Measurements from ENCODE around the gene PTGES3. TPM values are rescaled to one million over a fixed set of nuclear protein-coding genes. Genes with fewer than 3 reads are reported as not detected.

The PTGES3 gene
- total RNA-seq, 4 donors from 2014 or later: 50.6 to 95.7 (median 67.3) TPM

DNA sequence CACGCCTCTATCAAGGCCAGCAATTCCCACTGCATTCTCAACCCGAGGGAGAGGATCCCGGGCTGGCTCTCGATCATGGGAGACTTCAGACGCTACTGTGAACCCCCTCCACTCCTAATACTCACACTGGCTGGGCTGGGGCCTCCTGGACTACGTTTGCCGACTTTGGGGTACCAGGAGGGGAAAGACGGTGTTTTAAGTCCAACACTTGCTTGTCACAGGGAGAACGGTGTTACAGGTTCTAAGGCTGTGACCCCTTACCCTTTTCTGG, 36.6 kb upstream of the PTGES3 start:
- peaks cover 0 to 44% (median 28%) of the 10 kb centered on the region in 4 donors for H3K4me1 ChIP-seq
- H3K4me3 ChIP-seq: peak overlapping the region; percentile 56 to 93 (median 82)
- TF ChIP-seq POLR2A (IDR thresholded peaks at IDR 0.05): no peak
- TF ChIP-seq, protein P1, sequence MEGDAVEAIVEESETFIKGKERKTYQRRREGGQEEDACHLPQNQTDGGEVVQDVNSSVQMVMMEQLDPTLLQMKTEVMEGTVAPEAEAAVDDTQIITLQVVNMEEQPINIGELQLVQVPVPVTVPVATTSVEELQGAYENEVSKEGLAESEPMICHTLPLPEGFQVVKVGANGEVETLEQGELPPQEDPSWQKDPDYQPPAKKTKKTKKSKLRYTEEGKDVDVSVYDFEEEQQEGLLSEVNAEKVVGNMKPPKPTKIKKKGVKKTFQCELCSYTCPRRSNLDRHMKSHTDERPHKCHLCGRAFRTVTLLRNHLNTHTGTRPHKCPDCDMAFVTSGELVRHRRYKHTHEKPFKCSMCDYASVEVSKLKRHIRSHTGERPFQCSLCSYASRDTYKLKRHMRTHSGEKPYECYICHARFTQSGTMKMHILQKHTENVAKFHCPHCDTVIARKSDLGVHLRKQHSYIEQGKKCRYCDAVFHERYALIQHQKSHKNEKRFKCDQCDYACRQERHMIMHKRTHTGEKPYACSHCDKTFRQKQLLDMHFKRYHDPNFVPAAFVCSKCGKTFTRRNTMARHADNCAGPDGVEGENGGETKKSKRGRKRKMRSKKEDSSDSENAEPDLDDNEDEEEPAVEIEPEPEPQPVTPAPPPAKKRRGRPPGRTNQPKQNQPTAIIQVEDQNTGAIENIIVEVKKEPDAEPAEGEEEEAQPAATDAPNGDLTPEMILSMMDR (IDR thresholded peaks at IDR 0.05): no peak
- H3K9me3 ChIP-seq: no peaks in the 10 kb centered on the region
- peak overlapping the region; percentile 85 to 93 (median 88) for H3K27ac ChIP-seq
- no peaks in the 10 kb centered on the region for H3K27me3 ChIP-seq
- H3K36me3 ChIP-seq: peaks cover 0 to 23% (median 0%) of the 10 kb centered on the region in 3 donors
- peak in 2 of 3 donors; percentile 25 to 50 for DNase-seq

DNA sequence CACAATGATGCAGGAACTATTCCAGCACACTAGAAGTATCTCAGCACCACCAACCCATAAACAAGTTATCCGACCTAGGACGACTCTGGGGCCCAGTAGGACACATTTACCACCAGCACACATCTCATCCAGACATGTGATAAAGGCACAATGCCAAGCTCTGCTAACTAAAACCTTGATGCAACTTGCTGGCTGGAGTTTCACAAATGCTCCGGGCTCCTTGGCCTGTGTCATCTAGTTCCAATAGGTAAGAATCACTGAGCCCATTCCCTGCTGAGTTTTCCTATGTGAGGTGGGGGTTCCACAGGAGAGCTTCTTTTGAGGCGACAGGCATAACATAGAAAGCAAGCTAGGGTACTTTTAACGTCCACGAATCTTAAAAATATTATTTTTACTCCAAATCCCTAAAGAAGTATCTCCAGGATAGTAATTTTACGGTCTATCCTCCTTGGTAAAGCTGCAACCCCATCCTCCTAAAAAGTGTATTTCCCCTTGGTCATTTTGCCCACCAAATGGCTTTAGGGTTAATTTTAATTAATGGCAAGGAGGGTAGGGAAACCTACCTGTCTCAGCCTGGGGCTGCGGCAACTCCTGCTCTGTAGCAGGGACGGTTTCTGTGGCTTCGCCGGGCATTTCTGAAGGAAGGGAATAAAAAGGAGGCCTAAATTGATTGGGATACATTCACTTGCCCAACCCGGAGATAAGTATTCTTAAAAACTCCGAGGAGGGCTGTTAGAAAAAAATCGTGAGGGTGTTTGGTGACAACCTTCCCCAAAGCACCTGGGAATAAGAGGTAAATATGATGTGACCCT, 36.0 kb upstream of the PTGES3 start:
- no peaks in the 10 kb centered on the region for H3K27me3 ChIP-seq
- H3K9me3 ChIP-seq: no peaks in the 10 kb centered on the region
- TF ChIP-seq, protein P1 (IDR thresholded peaks at IDR 0.05): no peak
- no peak for TF ChIP-seq POLR2A (IDR thresholded peaks at IDR 0.05)
- H3K4me1 ChIP-seq: peaks cover 0 to 49% (median 30%) of the 10 kb centered on the region in 4 donors
- H3K36me3 ChIP-seq: peaks cover 0 to 29% (median 0%) of the 10 kb centered on the region in 3 donors
- peak overlapping the region; percentile 56 to 93 (median 82) for H3K4me3 ChIP-seq
- peak overlapping the region; percentile 85 to 93 (median 88) for H3K27ac ChIP-seq
- peak in 2 of 3 donors; percentile 28 to 65 for DNase-seq

DNA sequence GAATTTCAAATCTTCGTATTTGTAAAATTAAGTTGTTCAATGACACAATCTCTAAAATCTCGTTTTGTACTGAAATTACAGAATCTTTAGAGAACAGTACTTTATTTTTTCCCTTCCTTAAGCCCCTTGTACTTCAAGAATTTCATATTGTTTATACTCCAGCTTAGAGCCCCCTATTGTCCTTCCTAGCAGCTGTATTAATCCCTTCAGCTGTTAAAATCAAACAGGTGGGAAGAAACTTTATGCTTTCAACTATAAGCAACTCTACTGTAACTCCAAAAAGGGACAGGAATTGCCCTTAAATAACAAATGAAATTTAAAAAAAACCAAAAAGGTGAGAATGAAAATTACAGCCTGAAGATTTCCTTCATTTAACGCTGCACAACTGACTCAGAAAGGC, 35.3 kb upstream of the PTGES3 start:
- Histone ChIP-seq H3K4me3 (peak overlapping the region; percentile 56 to 93 (median 82)), H3K4me1 (peaks cover 0 to 57% (median 30%) of the 10 kb centered on the region in 4 donors), H3K9me3 (no peaks in the 10 kb centered on the region), H3K36me3 (peaks cover 0 to 36% (median 0%) of the 10 kb centered on the region in 3 donors), H3K27me3 (no peaks in the 10 kb centered on the region), H3K27ac (peak overlapping the region in 3 of 4 donors; percentile 6 to 93 (median 85))
- no peak for DNase-seq
- TF ChIP-seq, protein P1 (IDR thresholded peaks at IDR 0.05): no peak
- no peak for TF ChIP-seq POLR2A (IDR thresholded peaks at IDR 0.05)

DNA sequence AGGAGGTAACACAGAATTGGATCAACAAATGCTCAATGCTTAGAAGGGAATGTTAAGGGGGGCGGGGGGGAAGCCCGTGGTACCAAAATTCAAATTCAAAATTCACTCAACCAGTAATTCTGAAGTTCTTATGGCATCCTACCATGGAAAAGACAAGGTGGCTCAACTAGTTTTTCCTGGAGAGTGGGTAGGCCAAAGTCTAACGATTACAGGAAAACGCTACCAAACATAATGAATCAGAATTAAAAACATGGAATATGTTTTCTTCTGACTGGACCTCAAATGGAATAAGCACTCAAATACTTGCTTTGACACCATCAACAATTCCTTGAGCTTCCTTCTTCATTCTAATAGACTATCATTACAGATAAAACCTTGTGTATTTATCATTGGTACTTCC, 34.7 kb upstream of the PTGES3 start:
- no peak for DNase-seq
- Histone ChIP-seq H3K9me3 (no peaks in the 10 kb centered on the region), H3K27me3 (no peaks in the 10 kb centered on the region), H3K4me1 (peaks cover 0 to 61% (median 33%) of the 10 kb centered on the region in 4 donors), H3K36me3 (peaks cover 0 to 40% (median 0%) of the 10 kb centered on the region in 3 donors), H3K27ac (peak overlapping the region in 1 of 4 donors; percentile 6), H3K4me3 (peak overlapping the region in 2 of 4 donors; percentile 86 to 93)
- no peak for TF ChIP-seq POLR2A (IDR thresholded peaks at IDR 0.05)
- TF ChIP-seq, protein P1 (IDR thresholded peaks at IDR 0.05): no peak

DNA sequence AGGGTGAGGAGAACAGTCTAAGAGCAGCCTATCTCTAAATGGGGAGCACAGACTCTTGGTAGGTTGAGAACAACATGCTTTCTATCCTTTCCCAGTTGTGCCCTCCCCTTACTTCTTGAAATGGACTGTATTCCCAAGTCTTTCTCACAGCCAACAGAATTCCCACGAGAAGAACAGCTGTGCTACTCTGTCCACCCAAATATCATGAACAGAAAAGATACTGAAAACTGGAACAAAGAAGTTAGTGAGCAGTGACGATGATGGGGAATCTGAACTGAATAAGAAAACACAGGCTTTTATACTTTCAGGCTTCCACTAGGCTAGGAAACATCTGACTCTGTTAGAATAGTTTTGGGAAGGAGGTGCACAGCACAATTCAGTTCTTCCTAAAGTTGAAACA, 33.6 kb upstream of the PTGES3 start:
- H3K27ac ChIP-seq: peak overlapping the region in 1 of 4 donors; percentile 13

More for the DNA sequence above, 33.6 kb upstream of the PTGES3 start:
- Histone ChIP-seq H3K9me3 (no peaks in the 10 kb centered on the region), H3K4me1 (peaks cover 0 to 72% (median 36%) of the 10 kb centered on the region in 4 donors), H3K27me3 (no peaks in the 10 kb centered on the region), H3K4me3 (no peak overlapping the region), H3K36me3 (peaks cover 0 to 49% (median 0%) of the 10 kb centered on the region in 3 donors)
- DNase-seq: no peak
- TF ChIP-seq, protein P1 (IDR thresholded peaks at IDR 0.05): no peak
- TF ChIP-seq POLR2A (IDR thresholded peaks at IDR 0.05): no peak
